Measurements from ENCODE around the gene SIRT3.

Gene SIRT3

DNA sequence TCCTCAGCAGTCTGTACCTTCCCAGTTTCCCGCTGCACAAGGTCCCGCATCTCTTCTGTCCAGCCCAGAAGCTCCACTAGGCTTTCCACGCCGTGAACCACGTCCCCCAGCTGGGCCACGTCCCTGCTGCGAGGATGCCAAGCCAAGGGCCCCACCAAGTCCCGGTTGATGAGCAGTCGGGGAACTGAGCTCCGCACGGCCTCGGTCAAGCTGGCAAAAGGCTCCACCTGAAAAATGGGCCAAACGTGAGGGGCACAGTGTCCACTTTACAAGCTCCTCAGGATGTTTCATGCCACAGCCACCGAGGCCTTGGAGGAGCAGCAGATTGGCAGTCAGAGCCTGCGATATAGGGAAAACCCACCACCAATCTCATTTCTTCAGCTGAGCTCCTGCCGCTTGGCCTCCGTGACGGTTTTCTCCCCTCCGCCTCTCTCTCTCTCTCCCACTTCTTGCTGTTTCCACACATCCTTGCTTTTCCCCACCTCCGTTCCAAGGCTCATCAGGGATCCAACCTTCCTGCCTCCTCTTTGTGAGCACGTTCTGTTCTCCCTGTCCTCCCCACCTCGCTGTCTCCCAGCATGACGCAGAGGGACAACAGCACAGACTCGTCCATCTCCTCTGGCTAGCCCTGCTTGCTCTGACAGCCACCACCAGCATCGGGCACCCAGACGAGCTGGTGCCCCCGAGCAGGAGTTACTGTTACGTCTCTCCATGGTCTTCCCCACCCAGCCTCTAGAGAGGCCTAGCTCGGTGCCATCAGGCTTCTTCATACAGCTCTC is 17.1 kb downstream of the SIRT3 start:
- in situ Hi-C loops (cut with HindIII; ENCODE audit: low sequenced_read_pairs), result no loop called here

DNA sequence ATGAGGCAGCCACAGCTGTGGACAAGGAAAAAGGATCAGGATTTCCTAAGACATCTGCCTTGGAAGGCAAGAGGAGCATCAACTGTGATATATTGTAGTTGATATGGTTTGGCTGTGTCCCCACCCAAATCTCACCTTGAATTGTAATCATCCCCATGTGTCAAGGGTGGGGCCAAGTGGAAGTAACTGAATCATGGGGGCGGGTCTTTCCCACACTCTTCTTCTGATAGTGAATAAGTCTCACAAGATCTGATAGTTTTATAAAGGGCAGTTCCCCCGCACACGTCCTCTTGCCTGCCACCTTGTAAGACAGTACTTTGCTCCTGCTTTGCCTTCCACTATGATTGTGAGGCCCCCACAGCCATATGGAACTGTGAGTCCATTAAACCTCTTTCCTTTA is 18.4 kb downstream of the SIRT3 start:
- in situ Hi-C loops (cut with HindIII; ENCODE audit: low sequenced_read_pairs), result no loop called here

DNA sequence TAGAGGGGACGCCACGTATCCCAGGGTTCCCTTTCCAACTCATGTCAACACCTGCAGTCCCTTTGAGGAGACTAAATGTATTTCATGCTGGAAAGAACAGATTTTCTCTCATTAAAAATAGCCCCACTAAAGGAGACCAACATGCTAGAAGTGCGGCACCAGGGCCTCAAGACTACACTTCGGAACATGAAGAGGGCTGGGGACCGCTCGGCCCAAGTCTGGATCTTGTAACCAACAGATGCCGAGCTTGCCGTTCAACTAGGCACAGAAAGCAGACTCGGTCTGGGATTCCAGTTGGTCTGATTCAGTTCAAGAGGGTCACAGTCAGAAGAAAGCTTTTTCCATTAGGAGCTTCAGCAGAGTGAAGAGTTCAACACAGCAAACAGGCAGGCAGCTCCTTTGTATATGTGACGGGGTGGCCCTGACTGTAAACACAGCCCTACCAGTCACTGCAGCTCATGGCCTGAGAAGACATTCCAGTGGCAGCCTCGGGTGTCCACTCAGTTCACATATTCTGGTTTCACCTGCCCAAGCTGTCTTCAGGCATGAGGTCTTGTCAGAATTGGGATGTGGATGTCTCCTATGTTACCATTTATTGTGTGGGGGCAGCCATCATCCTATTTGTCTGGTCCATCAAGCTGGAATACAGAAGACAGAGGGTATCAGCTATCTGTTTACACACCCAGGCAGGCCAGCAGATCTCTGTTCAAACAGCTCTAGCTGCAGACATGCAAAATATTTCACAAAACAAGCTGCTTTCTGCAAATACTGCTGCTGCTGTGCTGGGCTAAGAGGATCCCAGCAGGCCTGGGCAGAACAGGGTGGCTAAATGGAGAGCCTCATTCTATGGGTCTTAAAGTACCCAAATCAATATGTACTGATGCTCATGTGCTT is 19.8 kb downstream of the SIRT3 start:
- in situ Hi-C loops (cut with HindIII; ENCODE audit: low sequenced_read_pairs), result no loop called here

DNA sequence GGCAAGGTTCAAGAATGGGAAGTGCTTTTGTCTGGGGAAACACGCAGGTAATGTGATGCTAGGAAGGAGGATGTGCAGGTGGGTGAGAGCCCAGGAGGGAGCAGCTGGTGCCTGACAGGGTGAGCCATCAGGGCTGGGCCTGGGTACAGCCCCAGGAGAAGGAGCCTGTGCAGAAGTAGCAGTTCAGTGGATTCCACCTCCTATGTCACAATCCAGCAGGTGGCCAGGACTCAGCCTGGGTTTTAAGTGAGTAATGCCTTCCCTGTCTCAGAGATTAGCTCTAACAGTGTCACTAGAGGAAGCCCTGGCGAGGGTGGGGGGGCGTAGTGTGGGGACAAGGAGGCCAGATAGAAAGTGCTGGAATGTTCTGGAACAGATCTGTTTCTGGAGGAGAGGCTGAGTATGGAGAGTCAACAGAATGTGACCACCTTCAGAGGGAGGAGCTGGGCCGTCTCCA is 20.5 kb downstream of the SIRT3 start:
- in situ Hi-C loops (cut with HindIII; ENCODE audit: low sequenced_read_pairs), result no loop called here

DNA sequence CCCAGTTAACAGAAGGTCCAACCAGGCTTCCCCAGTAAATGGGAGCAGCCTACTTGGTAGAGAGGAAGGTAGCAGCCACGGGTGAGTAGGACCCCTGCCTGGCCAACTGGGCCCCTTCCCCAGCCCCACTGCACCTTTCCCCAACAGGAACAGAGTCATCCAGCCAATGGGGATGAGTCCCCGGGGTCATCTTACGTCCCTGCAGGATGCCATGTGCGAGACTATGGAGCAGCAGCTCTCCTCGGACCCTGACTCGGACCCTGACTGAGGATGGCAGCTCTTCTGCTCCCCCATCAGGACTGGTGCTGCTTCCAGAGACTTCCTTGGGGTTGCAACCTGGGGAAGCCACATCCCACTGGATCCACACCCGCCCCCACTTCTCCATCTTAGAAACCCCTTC is 22.1 kb downstream of the SIRT3 start:
- in situ Hi-C loops (cut with HindIII; ENCODE audit: low sequenced_read_pairs), result no loop called here

DNA sequence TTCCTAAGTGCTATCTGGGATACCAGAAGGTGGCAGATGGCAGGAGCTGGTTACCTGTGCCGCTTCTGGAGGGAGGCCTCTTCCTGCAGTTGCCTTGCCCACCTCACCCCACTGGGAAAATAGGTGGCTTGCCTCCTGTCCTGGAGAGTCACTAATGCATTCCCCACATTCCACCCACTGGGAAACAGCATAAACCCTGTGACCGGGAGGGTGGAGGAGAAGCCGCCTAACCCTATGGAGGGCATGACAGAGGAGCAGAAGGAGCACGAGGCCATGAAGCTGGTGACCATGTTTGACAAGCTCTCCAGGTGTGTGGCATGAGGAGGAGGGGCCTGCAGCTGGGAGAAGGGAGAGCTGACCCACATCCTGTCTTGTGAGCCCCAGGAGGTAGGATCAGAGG is 23.0 kb downstream of the SIRT3 start:
- in situ Hi-C loops (cut with HindIII; ENCODE audit: low sequenced_read_pairs), result no loop called here

DNA sequence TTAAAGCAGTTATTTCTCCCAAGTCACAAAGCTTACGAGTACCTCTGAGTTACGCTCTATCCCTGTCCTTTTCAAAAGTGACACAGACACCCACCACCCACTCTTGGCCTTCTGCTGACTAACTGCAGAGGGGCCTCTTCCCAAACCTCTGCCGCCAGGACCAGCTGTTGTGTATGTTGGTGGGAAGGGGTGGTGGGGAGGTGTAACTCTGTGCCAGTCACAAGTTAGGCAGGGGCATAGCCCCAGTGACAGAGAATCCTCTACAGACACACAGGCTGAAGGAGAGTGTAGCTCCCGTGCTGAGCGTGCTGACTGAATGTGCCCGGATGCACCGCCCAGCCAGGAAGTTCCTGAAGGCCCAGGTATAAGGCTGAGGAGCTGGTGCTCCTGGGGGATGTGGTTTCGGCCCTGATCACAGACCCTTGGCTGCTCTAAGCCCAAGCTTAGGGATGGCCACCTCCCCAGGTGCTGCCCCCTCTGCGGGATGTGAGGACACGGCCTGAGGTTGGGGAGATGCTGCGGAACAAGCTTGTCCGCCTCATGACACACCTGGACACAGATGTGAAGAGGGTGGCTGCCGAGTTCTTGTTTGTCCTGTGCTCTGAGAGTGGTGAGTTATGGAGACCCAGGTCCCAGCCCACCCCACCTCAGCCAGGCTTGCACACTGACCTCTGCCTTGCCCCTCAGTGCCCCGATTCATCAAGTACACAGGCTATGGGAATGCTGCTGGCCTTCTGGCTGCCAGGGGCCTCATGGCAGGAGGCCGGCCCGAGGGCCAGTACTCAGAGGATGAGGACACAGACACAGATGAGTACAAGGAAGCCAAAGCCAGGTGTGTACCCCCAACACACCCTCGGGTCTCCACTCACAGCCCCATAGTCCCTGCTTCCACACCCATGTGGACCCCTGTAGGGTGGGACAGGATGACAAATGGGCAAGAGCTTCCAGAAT is 23.7 kb downstream of the SIRT3 start:
- in situ Hi-C loops (cut with HindIII; ENCODE audit: low sequenced_read_pairs), result no loop called here

DNA sequence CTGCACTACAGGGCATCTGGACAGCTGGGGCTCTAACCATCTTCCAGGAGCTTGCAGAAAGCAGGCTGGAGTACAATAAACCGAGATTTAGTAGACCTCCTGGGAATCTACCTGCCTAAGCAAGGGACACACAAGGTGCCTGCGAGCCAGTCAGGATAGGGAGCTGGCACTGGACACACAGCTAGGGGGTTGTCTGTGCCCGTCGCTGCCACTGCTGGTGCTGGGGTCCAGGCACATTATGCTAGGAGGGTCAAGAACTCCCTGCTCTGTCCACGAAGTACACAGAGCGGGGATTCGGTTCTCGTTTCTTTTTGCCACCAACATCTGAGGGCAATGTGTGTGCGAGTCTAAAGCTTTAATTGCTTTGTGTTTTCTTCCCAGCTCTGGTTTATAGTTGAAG is 24.4 kb downstream of the SIRT3 start:
- in situ Hi-C loops (cut with HindIII; ENCODE audit: low sequenced_read_pairs), result no loop called here

DNA sequence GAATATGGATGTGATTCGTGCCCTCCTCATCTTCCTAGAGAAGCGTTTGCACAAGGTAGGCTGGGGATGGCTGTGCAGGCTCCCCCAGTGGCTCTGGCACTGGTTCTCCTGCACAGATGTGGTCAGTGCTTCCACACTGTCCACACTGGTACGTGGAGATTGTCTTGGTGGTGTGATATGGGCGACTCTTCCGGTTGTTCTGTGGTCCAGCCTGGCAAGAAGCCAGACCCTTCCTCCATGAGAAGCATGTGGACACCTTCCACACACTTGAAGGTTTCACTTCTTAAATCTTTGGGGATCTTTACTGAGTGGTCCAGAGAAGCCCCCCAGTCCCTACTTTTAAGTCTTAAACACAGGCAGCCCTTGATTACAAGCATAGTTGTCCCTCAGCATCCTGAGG is 24.8 kb downstream of the SIRT3 start:
- in situ Hi-C loops (cut with HindIII; ENCODE audit: low sequenced_read_pairs), result no loop called here

DNA sequence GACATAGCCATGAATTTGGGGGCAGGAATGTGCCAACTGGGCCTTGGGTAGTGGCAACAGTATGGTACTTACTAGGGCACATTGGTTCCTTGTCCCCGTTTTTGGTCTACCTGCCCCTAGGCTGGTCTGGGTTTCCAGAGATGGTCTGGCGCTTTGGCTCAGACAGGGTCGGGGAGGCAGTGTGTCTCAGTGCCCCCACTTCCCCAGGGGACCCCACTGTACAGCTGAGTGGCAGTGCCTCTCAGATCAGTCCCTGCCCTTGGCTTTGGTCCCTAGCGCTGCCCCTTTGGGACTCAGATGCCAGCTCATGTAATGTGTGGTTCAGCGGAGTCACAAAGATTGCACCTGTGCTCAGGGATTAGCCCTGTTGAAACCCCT is 25.4 kb downstream of the SIRT3 start:
- in situ Hi-C loops (cut with HindIII; ENCODE audit: low sequenced_read_pairs), result no loop called here

DNA sequence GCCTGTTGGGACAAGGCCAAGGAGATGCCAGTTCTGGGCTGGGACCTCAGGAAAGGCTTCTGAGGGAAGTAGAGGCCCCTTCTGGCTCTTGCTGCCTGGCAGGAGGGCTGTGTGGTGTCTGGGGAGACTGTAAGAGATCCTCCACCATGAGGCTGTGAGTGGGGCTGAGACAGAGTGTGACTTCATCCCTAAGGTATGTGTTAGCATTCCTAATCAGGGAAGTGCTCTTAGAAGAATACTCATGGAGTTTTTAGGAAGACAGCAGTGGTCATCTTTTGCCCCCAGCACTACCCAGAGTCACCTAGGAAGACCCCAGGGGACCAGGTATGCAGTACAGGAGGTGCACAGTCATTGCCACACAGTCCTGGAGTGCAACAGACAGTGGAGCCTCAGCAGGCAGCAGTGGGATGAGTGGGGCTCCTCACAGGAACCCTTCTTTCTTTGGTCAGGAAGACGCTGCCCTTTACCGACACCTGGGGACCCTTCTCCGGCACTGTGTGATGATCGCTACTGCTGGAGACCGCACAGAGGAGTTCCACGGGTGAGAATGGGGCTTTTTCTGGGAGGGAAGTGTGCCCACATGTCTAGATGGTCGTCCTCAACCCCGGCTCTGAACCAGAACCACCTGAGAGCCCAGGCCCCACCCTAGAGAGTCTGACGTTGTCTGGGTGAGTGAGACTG is 25.9 kb downstream of the SIRT3 start:
- in situ Hi-C loops (cut with HindIII; ENCODE audit: low sequenced_read_pairs), result no loop called here

DNA sequence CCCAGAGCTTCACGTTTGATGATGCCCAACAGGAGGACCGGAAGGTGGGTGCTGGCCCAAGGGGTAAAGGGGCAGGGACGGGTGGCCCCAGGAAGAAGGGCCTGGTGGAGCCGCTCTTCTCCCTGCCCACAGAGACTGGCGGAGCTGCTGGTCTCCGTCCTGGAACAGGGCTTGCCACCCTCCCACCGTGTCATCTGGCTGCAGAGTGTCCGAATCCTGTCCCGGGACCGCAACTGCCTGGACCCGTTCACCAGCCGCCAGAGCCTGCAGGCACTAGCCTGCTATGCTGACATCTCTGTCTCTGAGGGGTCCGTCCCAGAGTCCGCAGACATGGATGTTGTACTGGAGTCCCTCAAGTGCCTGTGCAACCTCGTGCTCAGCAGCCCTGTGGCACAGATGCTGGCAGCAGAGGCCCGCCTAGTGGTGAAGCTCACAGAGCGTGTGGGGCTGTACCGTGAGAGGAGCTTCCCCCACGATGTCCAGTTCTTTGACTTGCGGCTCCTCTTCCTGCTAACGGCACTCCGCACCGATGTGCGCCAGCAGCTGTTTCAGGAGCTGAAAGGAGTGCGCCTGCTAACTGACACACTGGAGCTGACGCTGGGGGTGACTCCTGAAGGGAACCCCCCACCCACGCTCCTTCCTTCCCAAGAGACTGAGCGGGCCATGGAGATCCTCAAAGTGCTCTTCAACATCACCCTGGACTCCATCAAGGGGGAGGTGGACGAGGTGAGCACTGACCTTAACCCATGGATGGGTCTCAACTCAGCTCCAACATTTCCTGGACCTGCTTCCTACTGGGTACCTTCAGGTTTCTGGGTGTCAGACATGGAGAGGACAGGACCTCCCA is 26.6 kb downstream of the SIRT3 start:
- in situ Hi-C loops (cut with HindIII; ENCODE audit: low sequenced_read_pairs), result no loop called here

DNA sequence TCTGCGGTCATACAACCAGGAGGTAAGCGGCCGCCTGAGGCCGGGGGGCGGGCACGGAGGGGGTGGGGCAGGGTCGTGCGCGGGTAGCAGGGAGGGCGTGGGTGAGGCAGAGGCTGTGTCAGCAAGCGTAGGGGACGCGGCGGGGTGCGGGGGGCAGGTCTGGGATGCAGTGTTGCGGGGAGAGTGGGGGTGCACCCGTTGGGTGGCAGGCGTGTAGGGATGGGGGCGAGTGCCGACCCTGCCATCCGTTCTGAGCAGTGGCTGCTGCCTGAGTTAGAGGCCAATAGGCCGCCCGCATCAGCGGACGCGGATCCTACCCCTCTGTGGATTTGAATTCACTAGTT is 27.3 kb downstream of the SIRT3 start:
- in situ Hi-C loops (cut with HindIII; ENCODE audit: low sequenced_read_pairs), result no loop called here

DNA sequence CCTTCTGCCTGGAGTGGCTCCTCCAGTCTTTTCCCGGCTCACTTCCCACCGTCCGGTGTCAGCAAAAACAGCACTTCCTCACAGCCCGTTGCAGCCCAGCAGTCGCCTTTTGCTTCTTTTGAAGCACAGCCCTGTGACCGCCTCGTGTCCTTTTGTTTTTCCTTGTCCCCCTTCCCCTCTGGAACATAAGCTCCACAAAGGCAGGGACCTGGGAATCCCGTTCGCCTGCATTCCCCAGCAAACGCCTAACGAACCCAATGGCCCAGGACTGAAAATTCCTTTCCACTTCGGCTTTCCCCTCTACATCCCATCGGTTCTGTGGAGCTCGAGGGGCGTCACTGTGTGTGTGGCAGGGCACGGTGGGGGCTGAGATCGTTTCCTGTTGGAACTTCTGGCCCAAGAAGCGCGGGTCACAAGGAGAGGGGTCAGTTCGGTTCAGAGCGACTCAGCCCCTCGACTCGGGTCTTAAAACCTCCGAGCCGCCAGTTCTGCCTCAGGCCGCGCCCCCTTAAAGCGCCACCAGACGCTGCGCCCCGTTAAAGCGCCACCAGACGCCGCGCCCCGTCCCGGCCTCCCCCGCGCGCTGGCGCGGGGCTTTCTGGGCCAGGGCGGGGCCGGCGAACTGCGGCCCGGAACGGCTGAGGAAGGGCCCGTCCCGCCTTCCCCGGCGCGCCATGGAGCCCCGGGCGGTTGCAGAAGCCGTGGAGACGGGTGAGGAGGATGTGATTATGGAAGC is 27.8 kb downstream of the SIRT3 start:
- in situ Hi-C loops (cut with HindIII; ENCODE audit: low sequenced_read_pairs), result no loop called here

DNA sequence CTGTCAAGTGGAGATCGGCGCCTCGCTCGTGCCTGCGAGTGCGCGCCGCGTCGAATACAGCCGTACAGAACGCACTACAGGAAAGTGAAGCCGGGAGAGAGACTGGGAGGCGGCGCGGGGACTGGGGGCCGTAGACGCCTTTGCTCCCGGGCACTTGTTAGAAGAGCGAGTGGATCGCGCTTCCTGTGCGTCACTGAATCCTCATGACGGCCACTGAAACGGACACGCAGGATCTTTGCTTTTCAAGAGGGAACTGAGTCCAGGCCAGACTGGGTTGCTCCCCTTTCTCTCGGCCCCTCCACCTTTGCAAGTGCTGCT is 28.3 kb downstream of the SIRT3 start:
- in situ Hi-C loops (cut with HindIII; ENCODE audit: low sequenced_read_pairs), result no loop called here

DNA sequence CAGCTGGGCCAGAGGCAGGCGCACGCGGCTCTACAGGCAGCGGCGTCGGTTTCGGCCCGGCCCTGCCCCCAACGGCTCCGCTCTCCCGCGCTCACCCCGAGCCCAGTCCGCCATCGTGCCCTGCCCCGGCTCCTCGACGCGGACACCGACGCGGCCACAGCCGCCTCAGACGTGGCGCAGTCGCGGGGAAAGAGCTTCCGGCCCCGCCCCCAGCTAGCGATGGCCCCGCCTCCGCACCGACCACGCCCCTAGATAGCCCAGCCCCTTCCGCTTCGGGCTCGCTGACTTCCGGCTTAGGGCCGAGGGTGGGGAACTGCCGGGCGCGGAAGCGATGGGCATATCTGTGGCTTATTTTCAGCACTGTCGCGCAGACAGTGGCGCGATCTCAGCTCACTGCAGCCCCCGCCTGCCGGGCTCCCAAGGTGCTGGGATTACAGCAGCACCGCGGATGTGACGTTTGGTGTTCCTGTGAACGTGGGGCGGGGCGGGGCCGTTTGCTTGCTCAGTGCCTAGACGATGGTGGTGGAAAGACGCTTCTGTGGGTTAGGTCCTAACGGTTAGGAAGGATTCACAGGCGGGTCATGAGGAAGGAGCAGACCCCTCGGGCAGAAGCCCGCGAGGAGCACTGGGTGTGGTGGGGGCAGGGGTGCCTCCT is 28.8 kb downstream of the SIRT3 start, which contains the start of the genes BET1L and RIC8A:
Gene BET1L, minus strand, starts transcription at position 192 of the 655 bp plus-strand sequence. Its CDS starts 78 bp downstream, at position 114.
Gene RIC8A, plus strand, starts transcription at position 501 of the 655 bp plus-strand sequence. CDS start 1,147 bp downstream, outside the sequence.
- in situ Hi-C loops (cut with HindIII; ENCODE audit: low sequenced_read_pairs), result no loop called here

DNA sequence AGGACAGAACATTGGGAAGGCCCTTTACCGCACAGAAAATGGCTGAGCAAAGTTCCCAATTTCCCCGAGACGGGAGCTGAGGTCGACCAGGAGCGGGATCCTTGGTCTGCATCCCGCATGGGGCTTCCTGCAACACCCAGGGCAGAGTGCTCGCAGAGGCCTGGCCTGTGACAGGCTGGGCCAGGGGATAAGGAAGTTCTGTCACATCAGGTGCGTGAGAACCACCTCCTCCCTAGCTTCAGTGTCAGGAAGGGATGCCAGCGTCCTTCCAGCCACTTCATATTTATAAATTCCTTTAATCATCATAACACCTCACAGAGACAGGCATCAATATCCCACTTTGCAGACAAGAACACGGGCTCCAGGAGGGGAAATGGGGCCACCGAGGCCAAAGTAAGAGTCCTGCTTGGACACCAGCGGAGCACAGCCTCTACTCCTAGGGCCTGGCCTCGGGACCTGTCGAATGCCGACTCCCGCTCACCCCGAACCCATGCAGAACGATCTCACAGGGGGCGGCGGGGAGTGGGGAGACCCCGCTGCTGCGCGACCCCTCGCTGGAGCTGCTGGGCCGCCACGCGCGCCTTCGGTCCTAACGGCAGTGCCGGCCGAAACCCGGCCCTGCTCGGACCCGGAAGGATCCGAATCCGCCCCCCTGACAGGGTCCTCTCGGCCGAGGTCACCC is 29.5 kb downstream of the SIRT3 start:
- in situ Hi-C loops (cut with HindIII; ENCODE audit: low sequenced_read_pairs), result no loop called here

DNA sequence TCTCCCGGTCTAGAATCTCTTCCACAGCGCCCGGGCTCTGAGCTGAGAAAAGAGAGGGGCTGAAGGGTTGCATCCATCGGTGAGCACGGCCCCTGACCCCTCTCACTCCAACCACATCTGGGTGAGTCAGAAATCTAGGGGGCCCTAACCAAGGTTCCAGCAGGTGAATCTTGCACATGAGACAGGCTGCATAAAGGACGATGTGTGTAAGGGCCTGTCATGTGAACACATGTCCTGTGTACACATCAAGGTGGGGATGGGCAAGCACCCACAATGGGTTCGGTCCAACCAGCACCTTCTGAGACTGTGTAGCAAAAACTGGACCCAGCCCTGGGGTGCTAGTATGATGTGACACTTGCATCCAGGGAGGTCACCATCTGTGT is 30.1 kb downstream of the SIRT3 start:
- in situ Hi-C loops (cut with HindIII; ENCODE audit: low sequenced_read_pairs), result no loop called here

Data from DLD1 (cell line).